Suprapubic skin (tissue), 4 donors: Measurements from ENCODE around the gene RFX2.

Source experiments
- CTCF ChIP-seq, 2 donors: fragments of 200-600 bp in 1 of 2; fragments of 450-650 bp in 1 of 2; sonication (generic) in 1 of 2; IDR thresholded peaks; one replicate each; pipeline ENCODE4 v1.5.1; 2016 to 2019; ENCODE audit warnings: antibody characterized with exemption in 2 of 2, mild to moderate bottlenecking in 1 of 2, moderate library complexity in 1 of 2
- EP300 ChIP-seq: sonication (generic); formaldehyde crosslinking; IDR thresholded peaks from one replicate; pipeline ENCODE4 v1.6.1; 2017; ENCODE audit warnings: antibody characterized with exemption
- POLR2A ChIP-seq, 2 donors: fragments of 450-650 bp; IDR thresholded peaks; one replicate each; pipeline ENCODE4 v1.6.1; 2017; ENCODE audit warnings: antibody characterized with exemption in 2 of 2, mild to moderate bottlenecking in 2 of 2, moderate library complexity in 2 of 2
- POLR2AphosphoS5 ChIP-seq, 3 donors: sonication (generic); formaldehyde crosslinking; IDR thresholded peaks; one replicate each; pipeline ENCODE4 v1.6.1; 2017; ENCODE audit warnings: antibody characterized with exemption in 3 of 3

GRCh38 chr19:5974721-5975387, 135.4 kb downstream of the RFX2 start:
- TF ChIP-seq CTCF (IDR thresholded peaks at IDR 0.05): no peak
- TF ChIP-seq EP300: no peak
- no peak for TF ChIP-seq POLR2A (IDR thresholded peaks at IDR 0.05)
- no peak for TF ChIP-seq POLR2AphosphoS5 (IDR thresholded peaks at IDR 0.05)
